Gastroesophageal sphincter (tissue), 3 donors: ENCODE measurements around the gene ZNF579.

Source experiments
- CTCF ChIP-seq, 4 experiments: fragments of 200-600 bp in 2 of 4; fragments of 450-650 bp in 2 of 4; sonication (generic) in 1 of 4; IDR thresholded peaks; one replicate each; pipeline ENCODE4 v1.5.1; 2017 to 2019; ENCODE audit warnings: antibody characterized with exemption in 4 of 4, mild to moderate bottlenecking in 2 of 4, moderate library complexity in 2 of 4
- EP300 ChIP-seq: sonication (generic); formaldehyde crosslinking; IDR thresholded peaks from one replicate; pipeline ENCODE4 v1.6.1; 2017; ENCODE audit warnings: antibody characterized with exemption, mild to moderate bottlenecking
- POLR2A ChIP-seq, 2 donors: fragments of 450-650 bp; IDR thresholded peaks; one replicate each; pipeline ENCODE4 v1.6.1; 2017; ENCODE audit warnings: antibody characterized with exemption in 2 of 2, mild to moderate bottlenecking in 2 of 2, moderate library complexity in 1 of 2
- POLR2AphosphoS5 ChIP-seq: sonication (generic); formaldehyde crosslinking; IDR thresholded peaks from one replicate; pipeline ENCODE4 v1.6.1; 2017; ENCODE audit warnings: antibody characterized with exemption

- TF ChIP-seq CTCF (IDR thresholded peaks at IDR 0.05): no peak
- no peak for TF ChIP-seq POLR2A (IDR thresholded peaks at IDR 0.05)
- no peak for TF ChIP-seq POLR2AphosphoS5
- TF ChIP-seq EP300: no peak
These were observed 28.7 kb upstream of the ZNF579 start for GRCh38 chr19:55609326-55609725.
